Upper lobe of right lung (tissue), 1 donor: ENCODE measurements around the gene MICU1. TPM values are rescaled to one million over a fixed set of nuclear protein-coding genes. Genes with fewer than 3 reads are reported as not detected.
A peak's percentile ranks its signal among the peaks of the same experiment; 100 is the strongest.
"Not testable (repeated sequence)": the region's sequence is repeated elsewhere in the genome, so short reads cannot be mapped to it uniquely, and the experiment has no call there.

Experiments used
- ATAC-seq: fragments of 200-7000 bp; cut with Tn5 transposase; one replicate; pipeline ENCODE4 v1.9.1; 2020; ENCODE audit warnings: mild to moderate bottlenecking, moderate library complexity
- DNase-seq: peaks from one replicate; pipeline ENCODE4 v3.0.0-alpha.2; 2020
- H3K27ac ChIP-seq: fragments of 200-600 bp; one replicate; pipeline ENCODE4 v1.8.0; 2022
- H3K27me3 ChIP-seq: fragments of 200-600 bp; one replicate; pipeline ENCODE4 v1.8.0; 2022; ENCODE audit warnings: mild to moderate bottlenecking
- H3K36me3 ChIP-seq: fragments of 200-600 bp; one replicate; pipeline ENCODE4 v1.8.0; 2022
- H3K4me1 ChIP-seq: fragments of 200-600 bp; one replicate; pipeline ENCODE4 v1.8.0; 2022
- H3K4me3 ChIP-seq: fragments of 200-600 bp; one replicate; pipeline ENCODE4 v1.8.0; 2022; ENCODE audit warnings: mild to moderate bottlenecking
- H3K9me3 ChIP-seq: fragments of 200-600 bp; one replicate; pipeline ENCODE4 v1.8.0; 2022
- CTCF ChIP-seq: fragments of 200-600 bp; IDR thresholded peaks from one replicate; pipeline ENCODE4 v1.8.0; 2022; ENCODE audit warnings: antibody characterized with exemption
- intact Hi-C: fragments of 100-400 bp; cut with DNase I; formaldehyde crosslinking; loops from one replicate; pipeline ENCODE4 v1.11.0; 2022
- total RNA-seq: library from RNA; stranded (reverse); fragmentation: NEBNext Ultra II Directional; extraction: Animal tissue kit (Norgen Biotek cat#: 25700); gene quantifications from one replicate; pipeline ENCODE4 v1.2.1, GENCODE V29; 2021
- donor health status: DM: no; HTN: yes; CAD: no; lungs with severe emphysema.

MICU1 gene
- total RNA-seq, 1 donor from 2014 or later, result 52.2 TPM

GRCh38 chr10:72328829-72329204 lies 297.1 kb downstream of the MICU1 start:
- Histone ChIP-seq H3K9me3 (no peaks in the 10 kb centered on the region), H3K36me3 (peaks cover 4% of the 10 kb centered on the region), H3K4me3 (no peak overlapping the region), H3K27ac (peak overlapping the region; percentile 94), H3K4me1 (peaks cover 75% of the 10 kb centered on the region), H3K27me3 (no peaks in the 10 kb centered on the region)
- DNase-seq, result no peak
- intact Hi-C loops, result loop anchor here (10.0 kb wide), 1 partner anchor 104 kb away; no protein-coding TSS in a partner anchor
- no peak for ATAC-seq
- no peak for TF ChIP-seq CTCF

- intact Hi-C loops, result loop anchor here (10.0 kb wide), 1 partner anchor 103 kb away; no protein-coding TSS in a partner anchor
- H3K4me1 ChIP-seq, result peaks cover 73% of the 10 kb centered on the region
- DNase-seq, result peak; percentile 83
Measured at GRCh38 chr10:72328045-72328828, 297.6 kb downstream of the MICU1 start.

GRCh38 chr10:72326665-72327603 lies 298.9 kb downstream of the MICU1 start:
- ATAC-seq, H3K36me3 ChIP-seq, H3K9me3 ChIP-seq, H3K27ac ChIP-seq, DNase-seq, H3K27me3 ChIP-seq: not testable (repeated sequence)
- Histone ChIP-seq H3K4me3 (peak overlapping the region; percentile 16), H3K4me1 (peaks cover 66% of the 10 kb centered on the region)
- intact Hi-C loops, result loop anchor here (10.0 kb wide), 1 partner anchor 102 kb away; no protein-coding TSS in a partner anchor

More at GRCh38 chr10:72328045-72328828, 297.6 kb downstream of the MICU1 start:
- ATAC-seq, result peak; percentile 31
- no peaks in the 10 kb centered on the region for H3K36me3 ChIP-seq
- TF ChIP-seq CTCF, result peak; percentile 66
- peak overlapping the region; percentile 94 for H3K27ac ChIP-seq
- H3K4me3 ChIP-seq, result no peak overlapping the region
- H3K27me3 ChIP-seq, result no peaks in the 10 kb centered on the region
- H3K9me3 ChIP-seq, result no peaks in the 10 kb centered on the region

- H3K9me3 ChIP-seq, H3K27me3 ChIP-seq, H3K4me3 ChIP-seq, H3K36me3 ChIP-seq: not testable (repeated sequence)
- peak overlapping the region; percentile 74 for H3K27ac ChIP-seq
- intact Hi-C loops, result loop anchor here (10.0 kb wide), 1 partner anchor 101 kb away; no protein-coding TSS in a partner anchor
- peak; percentile 15 for ATAC-seq
- peak; percentile 81 for DNase-seq
- peaks cover 63% of the 10 kb centered on the region for H3K4me1 ChIP-seq
Measured at GRCh38 chr10:72325243-72326175, 300.4 kb downstream of the MICU1 start.

- Histone ChIP-seq H3K36me3 (no peaks in the 10 kb centered on the region), H3K4me1 (peaks cover 64% of the 10 kb centered on the region)
- intact Hi-C loops, result loop anchor here (10.0 kb wide), 1 partner anchor 99 kb away; no protein-coding TSS in a partner anchor
Measured at GRCh38 chr10:72323771-72324191, 302.1 kb downstream of the MICU1 start.

More at GRCh38 chr10:72323771-72324191, 302.1 kb downstream of the MICU1 start:
- Histone ChIP-seq H3K27me3 (no peaks in the 10 kb centered on the region), H3K9me3 (no peaks in the 10 kb centered on the region), H3K4me3 (no peak overlapping the region), H3K27ac (no peak overlapping the region)
- TF ChIP-seq CTCF, result no peak
- DNase-seq (no peak), ATAC-seq (no peak)
